GM23338 (cell line): ENCODE data around the gene FLNB. TPM values are rescaled to one million over a fixed set of nuclear protein-coding genes. Genes with fewer than 3 reads are reported as not detected.

Experiments
- ATAC-seq: fragments of 200-7000 bp; cut with Tn5 transposase; 3 replicates; pipeline ENCODE4 v1.9.1; 2020
- DNase-seq: peaks from one replicate; pipeline ENCODE4 v3.0.0-alpha.2; 2015; ENCODE audit warnings: low spot score
- H2AFZ ChIP-seq: fragments of 200-600 bp; sonication (generic); 2 replicates; pipeline ENCODE4 v1.8.0; 2016; ENCODE audit warnings: antibody characterized with exemption, mild to moderate bottlenecking, moderate library complexity
- H3F3A ChIP-seq: fragments of 200-600 bp; sonication (generic); replicated peaks from 2 replicates; pipeline ENCODE4 v1.8.0; 2017; ENCODE audit warnings: antibody characterized with exemption, mixed run types, low read depth
- H3K27ac ChIP-seq: fragments of 200-600 bp; sonication (generic); 2 replicates; pipeline ENCODE4 v1.6.1; 2016; ENCODE audit warnings: low read depth
- H3K27me3 ChIP-seq: fragments of 200-600 bp; sonication (generic); 2 replicates; pipeline ENCODE4 v1.8.0; 2016; ENCODE audit warnings: mild to moderate bottlenecking, mixed run types, moderate library complexity; ENCODE audit not compliant: insufficient read depth
- H3K36me3 ChIP-seq: fragments of 200-600 bp; sonication (generic); 2 replicates; pipeline ENCODE4 v1.8.0; 2016; ENCODE audit warnings: mild to moderate bottlenecking; ENCODE audit not compliant: insufficient read depth
- H3K4me1 ChIP-seq: fragments of 200-600 bp; sonication (generic); 2 replicates; pipeline ENCODE4 v1.8.0; 2016; ENCODE audit warnings: mild to moderate bottlenecking, moderate library complexity; ENCODE audit not compliant: insufficient read depth
- H3K4me2 ChIP-seq: fragments of 200-600 bp; sonication (generic); 2 replicates; pipeline ENCODE4 v1.7.1; 2017; ENCODE audit warnings: mixed run types
- H3K4me3 ChIP-seq: fragments of 200-600 bp; sonication (generic); 2 replicates; pipeline ENCODE4 v1.6.1; 2016; ENCODE audit warnings: mixed run types
- H3K79me2 ChIP-seq: fragments of 200-600 bp; sonication (generic); replicated peaks from 2 replicates; pipeline ENCODE4 v1.8.0; 2017; ENCODE audit warnings: mild to moderate bottlenecking; ENCODE audit not compliant: insufficient read depth
- H3K9me2 ChIP-seq: fragments of 200-600 bp; sonication (generic); 2 replicates; pipeline ENCODE4 v1.8.0; 2017; ENCODE audit not compliant: insufficient read depth
- H4K20me1 ChIP-seq: fragments of 200-600 bp; sonication (generic); replicated peaks from 2 replicates; pipeline ENCODE4 v1.8.0; 2017; ENCODE audit warnings: mild to moderate bottlenecking; ENCODE audit not compliant: insufficient read depth
- H3K27ac Mint-ChIP-seq: 2 replicates; pipeline ENCODE4 v1.8.0; 2020; ENCODE audit warnings: inconsistent platforms, mild to moderate bottlenecking, moderate library complexity, mixed read lengths
- H3K27me3 Mint-ChIP-seq: 3 replicates; pipeline ENCODE4 v1.8.0; 2022; ENCODE audit warnings: low read depth, mild to moderate bottlenecking, moderate library complexity, mixed read lengths, inconsistent platforms; ENCODE audit not compliant: insufficient read depth, poor library complexity
- H3K36me3 Mint-ChIP-seq: 3 replicates; pipeline ENCODE4 v1.8.0; 2021; ENCODE audit warnings: low read depth, mild to moderate bottlenecking, inconsistent platforms, moderate library complexity, mixed read lengths
- H3K4me1 Mint-ChIP-seq: 3 replicates; pipeline ENCODE4 v1.8.0; 2020; ENCODE audit warnings: mild to moderate bottlenecking, inconsistent platforms, mixed read lengths
- H3K4me3 Mint-ChIP-seq: 3 replicates; pipeline ENCODE4 v1.8.0; 2021; ENCODE audit warnings: moderate library complexity, mild to moderate bottlenecking, inconsistent platforms, mixed read lengths
- H3K9me3 Mint-ChIP-seq: 3 replicates; pipeline ENCODE4 v1.8.0; 2020; ENCODE audit warnings: moderate library complexity, mild to moderate bottlenecking, inconsistent platforms, mixed read lengths
- CREB1 ChIP-seq: fragments of 250-450 bp; sonication (Bioruptor Pico); IDR thresholded peaks from 2 replicates; pipeline ENCODE4 v1.5.0; 2020; ENCODE audit warnings: low read depth, mild to moderate bottlenecking, moderate library complexity
- EZH2 ChIP-seq: fragments of 200-600 bp; sonication (generic); IDR thresholded peaks from one replicate; pipeline ENCODE4 v1.8.0; 2017; ENCODE audit warnings: antibody characterized with exemption, mild to moderate bottlenecking, low read depth; ENCODE audit not compliant: unreplicated experiment
- EZH2phosphoT487 ChIP-seq: fragments of 200-600 bp; sonication (generic); IDR thresholded peaks from one replicate; pipeline ENCODE4 v1.8.1; 2018; ENCODE audit warnings: antibody characterized with exemption; ENCODE audit not compliant: unreplicated experiment
- JUNB ChIP-seq: IDR thresholded peaks from one replicate; pipeline ENCODE4 v1.6.1; 2016; ENCODE audit warnings: antibody characterized with exemption; ENCODE audit not compliant: unreplicated experiment
- POLR2AphosphoS5 ChIP-seq: IDR thresholded peaks from 2 replicates; pipeline ENCODE4 v1.6.1; 2016; ENCODE audit warnings: antibody characterized with exemption, low read depth
- ZNF114 ChIP-seq: fragments of 250-450 bp; sonication (Bioruptor Pico); IDR thresholded peaks from 2 replicates; pipeline ENCODE4 v1.5.0; 2020; ENCODE audit warnings: mild to moderate bottlenecking, moderate library complexity
- ZNF331 ChIP-seq: fragments of 250-450 bp; sonication (Bioruptor Pico); IDR thresholded peaks from 2 replicates; pipeline ENCODE4 v1.5.0; 2020; ENCODE audit warnings: low read depth, mild to moderate bottlenecking, moderate library complexity
- polyA plus RNA-seq: library from polyadenylated mRNA; unstranded; fragments of >200 nt; fragmentation: Nextera tagmentation; extraction: Ambion mirVana; gene quantifications from 2 replicates; pipeline ENCODE4 v1.2.1, GENCODE V29; 2016
- total RNA-seq: library from RNA; depleted of rRNA; stranded (reverse); fragments of >200 nt; shearing (Covaris generic); gene quantifications from 2 replicates; pipeline ENCODE4 v1.2.3, GENCODE V29; 2014
- TF ChIP-seq, protein P1 (sequence below): fragments of 250-450 bp; sonication (Bioruptor Pico); IDR thresholded peaks from 2 replicates; pipeline ENCODE4 v1.5.0; 2020; ENCODE audit warnings: mild to moderate bottlenecking, moderate library complexity
- TF ChIP-seq, protein P2 (sequence below): IDR thresholded peaks from one replicate; pipeline ENCODE4 v1.6.1; 2018; ENCODE audit warnings: antibody characterized with exemption; ENCODE audit not compliant: unreplicated experiment
- TF ChIP-seq, protein P3 (sequence below): IDR thresholded peaks from 2 replicates; pipeline ENCODE4 v1.6.1; 2016; ENCODE audit warnings: antibody characterized with exemption
- TF ChIP-seq, protein P4 (sequence below), 2 experiments: fragments of 200-600 bp in 1 of 2; sonication (generic) in 1 of 2; conservative IDR thresholded peaks; 2 replicates each; pipeline versions ENCODE4 v1.5.1 to v1.6.1; 2016 to 2017; ENCODE audit warnings: antibody characterized with exemption in 2 of 2, low read depth in 2 of 2, mild to moderate bottlenecking in 2 of 2, moderate library complexity in 1 of 2

The FLNB gene
- total and polyA plus RNA-seq, 2 experiments from 2014 or later = 39.7 to 179 TPM

DNA sequence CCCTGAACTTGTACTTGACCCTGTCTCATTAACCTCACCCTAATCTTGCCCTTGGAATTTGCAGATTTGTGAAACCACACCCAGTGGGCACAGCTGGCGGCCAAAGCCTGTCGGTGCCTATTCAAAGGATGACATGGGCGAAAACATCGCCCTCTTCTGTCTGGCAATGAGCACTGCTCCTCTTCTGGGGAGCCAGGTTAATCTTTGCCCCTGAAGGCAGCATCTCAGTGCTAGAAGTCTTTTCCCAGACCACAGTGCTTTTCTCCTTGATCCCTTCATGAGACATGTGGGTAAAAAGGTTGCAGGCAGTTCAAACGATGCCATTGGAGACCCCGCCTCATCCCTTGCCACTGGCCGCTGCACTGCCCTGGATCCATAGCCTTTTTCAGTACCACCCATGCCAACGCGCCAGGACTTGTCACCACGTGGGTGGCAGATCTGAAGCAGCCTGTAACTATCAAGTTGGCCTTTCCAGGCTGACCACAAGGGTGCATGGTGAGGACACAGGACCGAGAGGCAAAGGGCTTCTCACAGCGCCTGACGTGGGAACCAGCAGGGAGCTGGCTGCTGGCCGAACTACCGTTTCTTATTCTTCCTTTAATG lies 209.1 kb downstream of the FLNB start:
- Histone ChIP-seq H3K27me3 (no peaks in the 10 kb centered on the region), H3K79me2 (no peaks in the 10 kb centered on the region), H3K27ac (no peak overlapping the region), H3K36me3 (no peaks in the 10 kb centered on the region), H4K20me1 (no peaks in the 10 kb centered on the region), H3K4me2 (peak overlapping the region; percentile 58), H3K9me2 (no peaks in the 10 kb centered on the region), H3K4me3 (peak overlapping the region; percentile 18; the same call in 1 of the 2 replicates), H3K4me1 (no peaks in the 10 kb centered on the region; the same call in 1 of the 2 replicates), H3F3A (no peaks in the 10 kb centered on the region), H2AFZ (no peak overlapping the region)
- H3K27me3 Mint-ChIP-seq = no peaks in the 10 kb centered on the region
- DNase-seq = peak; percentile 89
- no peak overlapping the region for H3K27ac Mint-ChIP-seq
- no peaks in the 10 kb centered on the region for H3K9me3 Mint-ChIP-seq
- H3K36me3 Mint-ChIP-seq = no peaks in the 10 kb centered on the region
- H3K4me1 Mint-ChIP-seq = peaks cover 5% of the 10 kb centered on the region; the same call in 2 of the 3 replicates
- TF ChIP-seq POLR2AphosphoS5 (no peak), ZNF114 (no peak), CREB1 (CRISPR knock-in tag) (peak; percentile 47), EZH2phosphoT487 (no peak), EZH2 (no peak), ZNF331 (CRISPR knock-in tag) (no peak), JUNB (no peak)
- TF ChIP-seq, protein P1, sequence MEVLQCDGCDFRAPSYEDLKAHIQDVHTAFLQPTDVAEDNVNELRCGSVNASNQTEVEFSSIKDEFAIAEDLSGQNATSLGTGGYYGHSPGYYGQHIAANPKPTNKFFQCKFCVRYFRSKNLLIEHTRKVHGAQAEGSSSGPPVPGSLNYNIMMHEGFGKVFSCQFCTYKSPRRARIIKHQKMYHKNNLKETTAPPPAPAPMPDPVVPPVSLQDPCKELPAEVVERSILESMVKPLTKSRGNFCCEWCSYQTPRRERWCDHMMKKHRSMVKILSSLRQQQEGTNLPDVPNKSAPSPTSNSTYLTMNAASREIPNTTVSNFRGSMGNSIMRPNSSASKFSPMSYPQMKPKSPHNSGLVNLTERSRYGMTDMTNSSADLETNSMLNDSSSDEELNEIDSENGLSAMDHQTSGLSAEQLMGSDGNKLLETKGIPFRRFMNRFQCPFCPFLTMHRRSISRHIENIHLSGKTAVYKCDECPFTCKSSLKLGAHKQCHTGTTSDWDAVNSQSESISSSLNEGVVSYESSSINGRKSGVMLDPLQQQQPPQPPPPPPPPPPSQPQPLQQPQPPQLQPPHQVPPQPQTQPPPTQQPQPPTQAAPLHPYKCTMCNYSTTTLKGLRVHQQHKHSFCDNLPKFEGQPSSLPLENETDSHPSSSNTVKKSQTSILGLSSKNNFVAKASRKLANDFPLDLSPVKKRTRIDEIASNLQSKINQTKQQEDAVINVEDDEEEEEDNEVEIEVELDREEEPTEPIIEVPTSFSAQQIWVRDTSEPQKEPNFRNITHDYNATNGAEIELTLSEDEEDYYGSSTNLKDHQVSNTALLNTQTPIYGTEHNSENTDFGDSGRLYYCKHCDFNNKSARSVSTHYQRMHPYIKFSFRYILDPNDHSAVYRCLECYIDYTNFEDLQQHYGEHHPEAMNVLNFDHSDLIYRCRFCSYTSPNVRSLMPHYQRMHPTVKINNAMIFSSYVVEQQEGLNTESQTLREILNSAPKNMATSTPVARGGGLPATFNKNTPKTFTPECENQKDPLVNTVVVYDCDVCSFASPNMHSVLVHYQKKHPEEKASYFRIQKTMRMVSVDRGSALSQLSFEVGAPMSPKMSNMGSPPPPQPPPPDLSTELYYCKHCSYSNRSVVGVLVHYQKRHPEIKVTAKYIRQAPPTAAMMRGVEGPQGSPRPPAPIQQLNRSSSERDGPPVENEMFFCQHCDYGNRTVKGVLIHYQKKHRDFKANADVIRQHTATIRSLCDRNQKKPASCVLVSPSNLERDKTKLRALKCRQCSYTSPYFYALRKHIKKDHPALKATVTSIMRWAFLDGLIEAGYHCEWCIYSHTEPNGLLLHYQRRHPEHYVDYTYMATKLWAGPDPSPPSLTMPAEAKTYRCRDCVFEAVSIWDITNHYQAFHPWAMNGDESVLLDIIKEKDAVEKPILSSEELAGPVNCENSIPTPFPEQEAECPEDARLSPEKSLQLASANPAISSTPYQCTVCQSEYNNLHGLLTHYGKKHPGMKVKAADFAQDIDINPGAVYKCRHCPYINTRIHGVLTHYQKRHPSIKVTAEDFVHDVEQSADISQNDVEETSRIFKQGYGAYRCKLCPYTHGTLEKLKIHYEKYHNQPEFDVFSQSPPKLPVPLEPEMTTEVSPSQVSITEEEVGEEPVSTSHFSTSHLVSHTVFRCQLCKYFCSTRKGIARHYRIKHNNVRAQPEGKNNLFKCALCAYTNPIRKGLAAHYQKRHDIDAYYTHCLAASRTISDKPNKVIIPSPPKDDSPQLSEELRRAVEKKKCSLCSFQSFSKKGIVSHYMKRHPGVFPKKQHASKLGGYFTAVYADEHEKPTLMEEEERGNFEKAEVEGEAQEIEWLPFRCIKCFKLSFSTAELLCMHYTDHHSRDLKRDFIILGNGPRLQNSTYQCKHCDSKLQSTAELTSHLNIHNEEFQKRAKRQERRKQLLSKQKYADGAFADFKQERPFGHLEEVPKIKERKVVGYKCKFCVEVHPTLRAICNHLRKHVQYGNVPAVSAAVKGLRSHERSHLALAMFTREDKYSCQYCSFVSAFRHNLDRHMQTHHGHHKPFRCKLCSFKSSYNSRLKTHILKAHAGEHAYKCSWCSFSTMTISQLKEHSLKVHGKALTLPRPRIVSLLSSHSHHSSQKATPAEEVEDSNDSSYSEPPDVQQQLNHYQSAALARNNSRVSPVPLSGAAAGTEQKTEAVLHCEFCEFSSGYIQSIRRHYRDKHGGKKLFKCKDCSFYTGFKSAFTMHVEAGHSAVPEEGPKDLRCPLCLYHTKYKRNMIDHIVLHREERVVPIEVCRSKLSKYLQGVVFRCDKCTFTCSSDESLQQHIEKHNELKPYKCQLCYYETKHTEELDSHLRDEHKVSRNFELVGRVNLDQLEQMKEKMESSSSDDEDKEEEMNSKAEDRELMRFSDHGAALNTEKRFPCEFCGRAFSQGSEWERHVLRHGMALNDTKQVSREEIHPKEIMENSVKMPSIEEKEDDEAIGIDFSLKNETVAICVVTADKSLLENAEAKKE = 0 out of 2 replicates have a peak, but pooled peaks have one; percentile 34
- TF ChIP-seq, protein P2, sequence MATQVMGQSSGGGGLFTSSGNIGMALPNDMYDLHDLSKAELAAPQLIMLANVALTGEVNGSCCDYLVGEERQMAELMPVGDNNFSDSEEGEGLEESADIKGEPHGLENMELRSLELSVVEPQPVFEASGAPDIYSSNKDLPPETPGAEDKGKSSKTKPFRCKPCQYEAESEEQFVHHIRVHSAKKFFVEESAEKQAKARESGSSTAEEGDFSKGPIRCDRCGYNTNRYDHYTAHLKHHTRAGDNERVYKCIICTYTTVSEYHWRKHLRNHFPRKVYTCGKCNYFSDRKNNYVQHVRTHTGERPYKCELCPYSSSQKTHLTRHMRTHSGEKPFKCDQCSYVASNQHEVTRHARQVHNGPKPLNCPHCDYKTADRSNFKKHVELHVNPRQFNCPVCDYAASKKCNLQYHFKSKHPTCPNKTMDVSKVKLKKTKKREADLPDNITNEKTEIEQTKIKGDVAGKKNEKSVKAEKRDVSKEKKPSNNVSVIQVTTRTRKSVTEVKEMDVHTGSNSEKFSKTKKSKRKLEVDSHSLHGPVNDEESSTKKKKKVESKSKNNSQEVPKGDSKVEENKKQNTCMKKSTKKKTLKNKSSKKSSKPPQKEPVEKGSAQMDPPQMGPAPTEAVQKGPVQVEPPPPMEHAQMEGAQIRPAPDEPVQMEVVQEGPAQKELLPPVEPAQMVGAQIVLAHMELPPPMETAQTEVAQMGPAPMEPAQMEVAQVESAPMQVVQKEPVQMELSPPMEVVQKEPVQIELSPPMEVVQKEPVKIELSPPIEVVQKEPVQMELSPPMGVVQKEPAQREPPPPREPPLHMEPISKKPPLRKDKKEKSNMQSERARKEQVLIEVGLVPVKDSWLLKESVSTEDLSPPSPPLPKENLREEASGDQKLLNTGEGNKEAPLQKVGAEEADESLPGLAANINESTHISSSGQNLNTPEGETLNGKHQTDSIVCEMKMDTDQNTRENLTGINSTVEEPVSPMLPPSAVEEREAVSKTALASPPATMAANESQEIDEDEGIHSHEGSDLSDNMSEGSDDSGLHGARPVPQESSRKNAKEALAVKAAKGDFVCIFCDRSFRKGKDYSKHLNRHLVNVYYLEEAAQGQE = no peak
- TF ChIP-seq, protein P3, sequence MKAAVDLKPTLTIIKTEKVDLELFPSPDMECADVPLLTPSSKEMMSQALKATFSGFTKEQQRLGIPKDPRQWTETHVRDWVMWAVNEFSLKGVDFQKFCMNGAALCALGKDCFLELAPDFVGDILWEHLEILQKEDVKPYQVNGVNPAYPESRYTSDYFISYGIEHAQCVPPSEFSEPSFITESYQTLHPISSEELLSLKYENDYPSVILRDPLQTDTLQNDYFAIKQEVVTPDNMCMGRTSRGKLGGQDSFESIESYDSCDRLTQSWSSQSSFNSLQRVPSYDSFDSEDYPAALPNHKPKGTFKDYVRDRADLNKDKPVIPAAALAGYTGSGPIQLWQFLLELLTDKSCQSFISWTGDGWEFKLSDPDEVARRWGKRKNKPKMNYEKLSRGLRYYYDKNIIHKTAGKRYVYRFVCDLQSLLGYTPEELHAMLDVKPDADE = no peak
- TF ChIP-seq, protein P4, sequence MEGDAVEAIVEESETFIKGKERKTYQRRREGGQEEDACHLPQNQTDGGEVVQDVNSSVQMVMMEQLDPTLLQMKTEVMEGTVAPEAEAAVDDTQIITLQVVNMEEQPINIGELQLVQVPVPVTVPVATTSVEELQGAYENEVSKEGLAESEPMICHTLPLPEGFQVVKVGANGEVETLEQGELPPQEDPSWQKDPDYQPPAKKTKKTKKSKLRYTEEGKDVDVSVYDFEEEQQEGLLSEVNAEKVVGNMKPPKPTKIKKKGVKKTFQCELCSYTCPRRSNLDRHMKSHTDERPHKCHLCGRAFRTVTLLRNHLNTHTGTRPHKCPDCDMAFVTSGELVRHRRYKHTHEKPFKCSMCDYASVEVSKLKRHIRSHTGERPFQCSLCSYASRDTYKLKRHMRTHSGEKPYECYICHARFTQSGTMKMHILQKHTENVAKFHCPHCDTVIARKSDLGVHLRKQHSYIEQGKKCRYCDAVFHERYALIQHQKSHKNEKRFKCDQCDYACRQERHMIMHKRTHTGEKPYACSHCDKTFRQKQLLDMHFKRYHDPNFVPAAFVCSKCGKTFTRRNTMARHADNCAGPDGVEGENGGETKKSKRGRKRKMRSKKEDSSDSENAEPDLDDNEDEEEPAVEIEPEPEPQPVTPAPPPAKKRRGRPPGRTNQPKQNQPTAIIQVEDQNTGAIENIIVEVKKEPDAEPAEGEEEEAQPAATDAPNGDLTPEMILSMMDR (conservative IDR thresholded peaks at IDR 0.05; ENCODE audit: low read depth in 2 of 2) = peak; percentile 85 to 91
- peak overlapping the region; percentile 54 for H3K4me3 Mint-ChIP-seq
- ATAC-seq = peak; percentile 93
